ENCODE data around the gene AP1S3.

DNA sequence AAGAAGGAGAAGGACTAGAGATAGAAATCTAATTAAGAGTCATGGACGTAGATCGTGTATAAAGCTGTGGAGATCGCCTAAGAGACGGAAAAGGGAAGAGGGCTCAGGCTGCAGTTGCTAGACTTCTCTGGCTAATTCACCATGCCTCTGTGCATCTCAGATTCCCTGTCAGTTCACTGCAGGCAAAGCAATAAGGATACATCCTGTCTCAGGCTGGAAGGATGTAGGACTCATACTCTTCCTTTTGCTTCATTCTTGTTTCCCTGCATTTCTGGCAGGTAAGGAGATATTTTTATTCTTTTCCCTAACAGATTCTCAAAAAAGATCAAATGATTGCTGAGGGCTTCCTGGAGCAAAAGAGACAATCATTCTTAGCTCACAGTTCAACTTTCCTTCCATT is 112.5 kb downstream of the AP1S3 start:
- no peak for TF ChIP-seq POLR2A (IDR thresholded peaks at IDR 0.05)
- TF ChIP-seq, protein P1, sequence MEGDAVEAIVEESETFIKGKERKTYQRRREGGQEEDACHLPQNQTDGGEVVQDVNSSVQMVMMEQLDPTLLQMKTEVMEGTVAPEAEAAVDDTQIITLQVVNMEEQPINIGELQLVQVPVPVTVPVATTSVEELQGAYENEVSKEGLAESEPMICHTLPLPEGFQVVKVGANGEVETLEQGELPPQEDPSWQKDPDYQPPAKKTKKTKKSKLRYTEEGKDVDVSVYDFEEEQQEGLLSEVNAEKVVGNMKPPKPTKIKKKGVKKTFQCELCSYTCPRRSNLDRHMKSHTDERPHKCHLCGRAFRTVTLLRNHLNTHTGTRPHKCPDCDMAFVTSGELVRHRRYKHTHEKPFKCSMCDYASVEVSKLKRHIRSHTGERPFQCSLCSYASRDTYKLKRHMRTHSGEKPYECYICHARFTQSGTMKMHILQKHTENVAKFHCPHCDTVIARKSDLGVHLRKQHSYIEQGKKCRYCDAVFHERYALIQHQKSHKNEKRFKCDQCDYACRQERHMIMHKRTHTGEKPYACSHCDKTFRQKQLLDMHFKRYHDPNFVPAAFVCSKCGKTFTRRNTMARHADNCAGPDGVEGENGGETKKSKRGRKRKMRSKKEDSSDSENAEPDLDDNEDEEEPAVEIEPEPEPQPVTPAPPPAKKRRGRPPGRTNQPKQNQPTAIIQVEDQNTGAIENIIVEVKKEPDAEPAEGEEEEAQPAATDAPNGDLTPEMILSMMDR (IDR thresholded peaks at IDR 0.05): no peak

All from lower leg skin (tissue), 3 donors.